IPS-NIHi7 (cell line): ENCODE results near the gene TRIO.

Experiments
- DNase-seq: peaks from one replicate; pipeline ENCODE4 v3.0.0; 2012; ENCODE audit warnings: mixed read lengths; ENCODE audit errors: extremely low spot score

TRIO gene

DNA sequence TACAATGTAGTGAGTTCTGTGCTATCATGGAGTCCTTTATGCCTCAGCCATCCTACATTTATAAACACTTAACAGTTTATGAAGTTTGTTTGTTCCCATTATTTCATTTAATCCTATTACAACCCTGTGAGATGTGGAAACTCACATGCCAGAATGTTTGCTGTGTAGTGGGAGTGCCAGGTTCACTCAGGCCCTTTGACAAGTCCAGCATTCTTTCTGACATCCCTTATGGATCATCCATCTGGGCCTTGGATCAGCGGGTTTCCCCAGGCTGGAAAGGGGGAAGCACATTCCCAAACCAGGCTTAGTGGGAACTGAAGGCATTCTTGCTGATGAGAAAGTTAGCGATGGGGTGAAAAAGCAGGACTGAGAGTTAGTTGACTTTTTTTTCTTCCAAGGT, 310.3 kb downstream of the TRIO start:
- no peak for DNase-seq

DNA sequence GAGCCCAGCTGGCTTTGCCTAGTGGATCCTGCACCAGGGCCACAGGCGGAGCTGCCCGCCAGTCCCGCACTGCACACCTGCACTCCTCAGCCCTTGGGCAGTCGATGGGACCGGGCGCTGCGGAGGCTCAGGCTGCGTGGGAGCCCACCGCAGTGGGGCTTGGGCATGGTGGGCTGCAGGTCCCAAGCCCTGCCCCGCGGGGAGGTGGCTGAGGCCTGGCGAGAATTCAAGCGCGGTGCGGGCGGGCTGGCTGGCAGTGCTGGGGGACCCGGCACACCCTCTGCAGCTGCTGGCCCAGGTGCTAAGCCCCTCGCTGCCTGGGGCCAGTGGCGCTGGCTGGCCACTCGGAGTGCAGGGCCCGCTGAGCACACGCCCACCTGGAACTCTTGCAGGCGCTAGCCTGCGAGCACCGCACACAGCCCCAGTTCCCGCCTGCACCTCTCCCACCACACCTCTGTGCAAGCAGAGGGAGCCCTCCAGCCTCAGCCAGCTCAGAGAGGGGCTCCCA, 312.7 kb downstream of the TRIO start:
- DNase-seq = no peak

DNA sequence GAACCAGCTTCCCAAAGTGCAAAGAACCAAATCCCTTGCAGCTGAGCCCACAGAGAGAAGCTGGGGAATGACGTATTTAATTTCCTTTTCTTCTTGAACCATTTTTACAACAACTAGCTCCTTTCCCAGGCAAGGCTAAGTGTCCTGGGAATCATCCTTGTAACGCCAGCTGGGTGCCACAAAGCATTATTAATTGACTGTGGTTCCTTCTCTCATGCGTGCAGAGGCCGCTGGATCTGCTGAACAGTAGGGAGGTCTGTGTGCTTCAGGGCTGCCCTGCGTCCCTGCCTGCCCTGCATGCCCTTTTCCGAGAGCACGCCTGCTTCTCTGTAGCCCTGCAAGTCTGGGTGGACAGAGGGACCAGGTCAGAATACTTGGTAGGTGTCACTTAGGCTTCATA, 314.3 kb downstream of the TRIO start:
- DNase-seq = no peak

DNA sequence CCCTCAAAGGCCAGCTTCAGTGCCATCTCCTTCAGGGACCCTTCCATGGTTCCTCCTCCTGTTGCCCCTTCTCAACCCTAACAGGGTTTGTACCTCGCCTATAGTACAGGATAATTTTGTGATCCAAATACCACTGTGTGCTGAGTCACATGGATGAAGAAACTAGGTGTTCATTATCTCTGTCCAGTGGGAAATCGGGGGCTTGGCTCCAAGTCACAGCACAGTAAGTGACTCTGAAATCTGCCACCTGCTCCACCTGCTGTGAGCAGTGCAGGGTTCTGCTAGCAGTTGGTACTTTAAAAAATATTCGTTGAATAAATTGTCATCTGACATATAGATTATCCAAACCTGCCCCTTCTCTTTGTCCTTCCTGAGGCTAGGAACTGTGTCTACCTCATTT, 315.3 kb downstream of the TRIO start:
- no peak for DNase-seq

DNA sequence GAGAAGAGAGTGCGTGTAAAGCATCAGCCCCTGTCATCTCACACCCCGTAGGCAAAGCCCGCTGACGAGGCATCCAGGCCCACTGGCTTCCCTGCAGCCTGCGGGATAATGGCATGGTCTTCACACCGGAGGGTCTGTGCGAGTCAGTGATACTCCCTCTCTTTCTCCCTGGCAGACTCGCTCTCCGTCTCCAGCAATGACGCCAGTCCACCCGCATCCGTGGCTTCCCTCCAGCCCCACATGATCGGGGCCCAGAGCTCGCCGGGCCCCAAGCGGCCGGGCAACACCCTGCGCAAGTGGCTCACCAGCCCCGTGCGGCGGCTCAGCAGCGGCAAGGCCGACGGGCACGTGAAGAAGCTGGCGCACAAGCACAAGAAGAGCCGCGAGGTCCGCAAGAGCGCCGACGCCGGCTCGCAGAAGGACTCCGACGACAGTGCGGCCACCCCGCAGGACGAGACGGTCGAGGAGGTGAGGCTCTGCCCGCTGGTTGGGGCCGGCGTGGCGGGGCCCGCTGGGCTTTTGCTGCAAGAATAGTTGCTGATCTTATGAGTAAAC, 317.8 kb downstream of the TRIO start:
- no peak for DNase-seq

DNA sequence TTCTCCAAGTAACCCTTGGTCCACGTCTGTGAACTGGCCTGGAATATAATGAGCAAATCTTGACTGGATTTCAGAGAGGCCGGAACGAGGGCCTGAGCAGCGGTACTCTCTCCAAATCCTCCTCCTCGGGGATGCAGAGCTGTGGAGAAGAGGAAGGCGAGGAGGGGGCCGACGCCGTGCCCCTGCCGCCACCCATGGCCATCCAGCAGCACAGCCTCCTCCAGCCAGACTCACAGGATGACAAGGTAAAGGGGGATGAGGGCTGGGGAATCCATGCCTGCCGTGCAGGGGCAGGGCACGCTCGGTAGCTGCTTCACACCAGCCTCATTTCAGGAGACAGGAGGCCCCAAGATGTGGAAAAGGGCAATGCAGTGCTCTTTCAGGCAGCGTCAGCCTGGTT, 319.5 kb downstream of the TRIO start:
- no peak for DNase-seq

DNA sequence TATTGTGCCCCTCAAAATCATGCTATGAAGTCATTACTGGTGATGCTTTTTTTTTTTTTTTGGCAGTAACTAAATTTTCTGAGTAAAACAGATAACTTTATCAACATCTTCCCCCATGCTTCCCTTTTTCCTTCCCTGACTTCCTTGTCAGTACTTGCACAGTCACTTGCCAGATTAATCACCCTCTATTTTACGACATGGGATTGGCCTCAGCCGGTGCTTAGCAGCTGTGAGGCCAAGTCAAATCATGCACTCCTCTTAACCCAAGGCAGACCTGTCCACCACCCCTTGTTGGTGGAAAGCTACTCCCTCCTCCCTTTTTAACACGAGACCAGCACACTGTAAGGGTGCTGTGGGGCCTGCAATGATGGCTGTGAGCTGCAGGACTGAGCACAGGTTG, 320.5 kb downstream of the TRIO start:
- DNase-seq = no peak

DNA sequence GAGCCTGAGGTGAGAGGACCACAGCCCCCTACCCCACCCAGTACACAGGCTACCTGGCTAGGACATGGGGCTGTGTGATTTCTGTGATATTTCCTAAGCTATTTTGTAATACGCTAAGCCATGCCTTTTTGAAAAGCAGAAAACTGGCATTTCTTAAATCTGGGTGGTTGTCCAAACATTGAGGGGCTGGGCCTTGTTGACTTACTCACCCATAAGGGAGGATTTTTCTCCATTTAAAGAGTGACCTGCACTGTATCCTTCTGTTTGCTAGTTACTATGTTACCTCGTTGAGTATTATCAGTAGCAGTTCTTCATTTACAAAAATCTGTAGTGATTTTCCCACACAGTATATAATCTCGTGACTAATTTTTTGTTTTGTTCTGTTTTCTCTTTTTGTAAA, 321.0 kb downstream of the TRIO start:
- DNase-seq = no peak

DNA sequence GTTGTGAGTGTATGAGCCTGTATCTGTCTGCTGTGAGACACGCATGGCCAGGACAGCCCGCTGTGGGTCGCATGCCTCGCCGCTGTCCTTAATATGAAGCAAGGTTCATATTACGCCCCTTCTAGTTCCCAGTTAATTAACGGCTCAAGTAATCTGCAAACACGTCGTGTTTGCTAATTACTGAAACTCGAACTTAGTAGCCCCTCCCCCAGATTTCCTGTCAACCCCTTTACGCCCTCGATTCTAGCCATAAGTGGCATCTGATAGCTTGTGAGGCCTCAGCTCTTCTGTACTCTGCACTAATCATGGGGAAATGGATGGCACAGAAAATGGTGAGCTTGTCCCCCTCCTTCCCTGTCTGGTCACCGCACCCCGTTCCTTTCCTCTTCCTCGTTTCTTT, 321.5 kb downstream of the TRIO start:
- no peak for DNase-seq

DNA sequence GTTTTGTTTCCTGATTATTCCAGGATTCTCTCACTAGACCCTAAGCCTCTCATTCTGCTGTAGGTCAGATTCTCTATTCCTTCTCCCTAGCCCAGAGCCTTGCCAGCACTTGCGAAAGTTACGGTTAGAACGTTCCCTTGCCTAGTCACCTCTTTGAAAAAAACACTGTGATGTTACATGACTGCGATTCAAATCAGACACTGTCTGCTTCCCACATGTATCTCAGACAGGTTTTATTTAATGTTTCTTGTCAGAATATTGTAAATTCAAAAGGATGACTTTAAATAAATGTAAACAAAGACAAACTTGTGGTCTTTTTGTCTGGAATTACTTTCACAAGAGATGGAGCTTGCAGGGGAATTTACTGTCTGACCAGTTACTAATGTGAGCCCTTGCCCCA, 322.0 kb downstream of the TRIO start:
- no peak for DNase-seq

DNA sequence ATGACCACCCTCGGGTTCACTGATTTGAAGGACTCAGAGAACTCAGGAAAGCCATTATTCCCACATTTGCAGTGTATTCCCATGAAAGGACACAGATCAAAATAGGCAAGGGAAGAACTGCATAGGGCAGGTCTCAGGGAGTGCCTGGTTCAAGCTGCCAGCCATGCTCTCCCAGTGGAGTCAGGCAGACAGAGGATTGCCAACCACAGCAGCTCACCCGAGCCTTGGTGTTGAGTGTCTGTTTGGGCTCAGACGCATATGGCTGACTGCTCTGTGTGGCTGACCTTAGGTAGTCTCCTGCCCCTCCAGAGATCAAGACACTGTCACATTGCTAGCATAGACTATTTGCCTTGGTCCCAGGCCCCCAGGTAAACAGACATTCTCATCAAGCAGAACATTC, 322.6 kb downstream of the TRIO start:
- no peak for DNase-seq

DNA sequence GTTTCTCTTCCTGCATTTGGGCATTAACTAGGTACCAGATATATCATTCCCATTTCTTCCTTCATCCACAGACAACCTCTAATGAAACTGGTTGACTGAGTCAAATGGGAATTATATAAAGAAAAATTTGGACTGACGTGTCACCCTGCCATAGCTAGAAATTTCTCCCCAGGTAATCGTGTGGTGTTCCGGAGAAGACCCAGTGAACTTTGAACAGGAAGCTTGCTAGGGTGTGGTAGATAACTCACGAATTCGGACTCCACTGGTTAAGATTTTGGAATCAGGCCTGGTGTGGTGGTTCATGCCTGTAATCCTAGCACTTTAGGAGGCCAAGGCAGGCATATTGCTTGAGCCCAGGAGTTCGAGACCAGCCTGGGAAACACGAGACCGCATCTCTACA, 324.1 kb downstream of the TRIO start:
- no peak for DNase-seq

DNA sequence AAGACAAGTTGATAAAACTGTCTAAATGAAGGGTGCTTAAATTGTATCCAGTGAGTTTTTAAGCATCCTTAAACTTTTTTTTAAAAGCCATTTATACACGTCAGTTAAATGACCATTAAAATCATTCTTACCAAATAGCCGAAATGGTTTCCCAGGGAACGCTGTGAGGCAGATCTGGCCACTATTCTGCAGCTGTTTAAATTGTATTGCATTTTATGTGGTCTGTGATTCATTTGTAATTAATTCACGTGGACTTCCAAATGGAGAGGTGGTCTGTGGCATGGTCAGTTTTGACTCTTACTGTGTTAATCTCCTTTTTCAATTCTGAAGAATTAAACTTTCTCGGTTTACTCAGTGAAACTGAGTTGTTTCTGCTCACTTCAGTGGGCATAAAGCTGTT, 324.7 kb downstream of the TRIO start:
- no peak for DNase-seq

DNA sequence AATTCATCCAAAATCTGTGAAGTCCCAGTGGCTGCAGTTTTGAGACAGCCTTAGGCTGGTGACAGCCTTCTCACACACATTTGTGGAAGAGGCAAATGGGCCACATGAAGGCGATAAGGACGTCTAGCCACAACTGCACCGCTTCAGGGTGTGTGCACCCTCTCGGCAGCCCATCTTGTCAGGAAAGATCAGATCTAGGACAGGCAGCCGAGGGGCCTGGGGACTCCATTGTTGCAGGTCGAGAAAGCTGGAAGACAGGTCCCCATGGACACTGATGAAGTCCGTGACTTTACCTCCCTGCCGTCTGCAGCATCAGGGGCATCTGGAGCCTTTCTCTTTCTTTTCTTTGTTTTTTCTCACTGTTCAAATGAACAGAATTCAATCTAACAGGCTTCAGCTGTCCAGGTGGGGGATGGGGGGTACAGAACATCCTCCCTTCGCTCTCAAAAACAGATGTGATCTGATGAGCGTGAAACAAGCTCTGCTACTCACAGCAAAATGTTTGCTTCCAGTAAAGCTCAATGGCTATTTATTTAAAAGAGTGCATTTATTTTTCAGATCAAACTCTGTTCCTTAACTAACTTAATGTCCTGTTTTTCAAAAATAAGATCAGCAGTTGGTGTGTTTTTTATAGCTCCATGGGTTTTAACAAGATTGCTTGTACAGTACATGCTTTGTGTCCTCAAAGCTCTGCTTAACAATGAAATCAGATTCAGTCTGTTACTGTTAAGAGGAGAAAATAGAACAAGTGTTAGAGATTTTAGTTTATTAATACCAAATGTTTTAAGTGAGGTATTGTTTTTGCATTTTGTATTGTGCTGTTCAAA, 326.6 kb downstream of the TRIO start:
- no peak for DNase-seq

DNA sequence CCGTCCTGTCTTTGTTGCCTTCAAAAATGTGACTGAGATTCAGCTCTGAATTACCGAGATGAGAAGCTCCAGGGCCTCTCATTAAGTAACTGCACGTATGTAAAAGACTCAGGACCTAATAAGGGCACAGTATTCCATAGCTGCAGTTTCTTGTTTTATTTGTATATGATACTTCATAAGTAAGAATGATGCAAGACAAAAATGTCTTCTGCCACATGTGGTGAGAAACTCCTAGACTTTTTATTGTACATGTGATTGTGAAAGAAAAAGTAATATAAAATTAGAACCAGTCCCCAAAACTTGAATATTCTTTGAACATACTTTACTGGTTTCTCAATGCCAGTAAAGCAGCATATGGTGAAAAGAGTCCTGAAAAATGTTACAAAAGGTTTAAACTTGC, 328.4 kb downstream of the TRIO start:
- no peak for DNase-seq

DNA sequence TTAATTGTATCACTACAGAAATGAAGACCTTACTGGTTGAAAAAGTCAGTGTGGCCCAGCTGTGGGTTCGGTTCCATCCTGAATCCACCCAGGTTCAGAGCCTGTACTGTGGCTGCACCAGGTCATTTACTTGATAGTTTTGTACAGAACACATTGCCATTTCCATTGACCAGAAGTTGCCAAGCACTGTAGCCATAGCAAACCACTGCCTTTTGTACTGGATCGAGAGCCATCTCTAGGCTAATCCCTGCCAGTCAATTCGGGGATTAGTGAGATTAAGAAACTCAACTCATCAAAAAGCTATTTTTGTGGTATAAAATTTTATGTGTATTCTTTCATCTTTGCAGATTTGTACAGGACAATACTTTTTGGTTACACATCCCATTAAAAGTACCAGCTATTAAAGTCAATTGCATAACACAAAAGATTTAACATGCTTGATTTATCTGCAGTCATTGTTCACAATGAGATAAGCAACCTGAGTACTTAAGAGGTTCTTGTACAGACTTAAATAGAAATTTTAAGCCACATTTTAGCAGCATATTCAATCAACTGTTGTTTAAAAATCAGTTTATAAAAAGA, 329.9 kb downstream of the TRIO start:
- DNase-seq = no peak

DNA sequence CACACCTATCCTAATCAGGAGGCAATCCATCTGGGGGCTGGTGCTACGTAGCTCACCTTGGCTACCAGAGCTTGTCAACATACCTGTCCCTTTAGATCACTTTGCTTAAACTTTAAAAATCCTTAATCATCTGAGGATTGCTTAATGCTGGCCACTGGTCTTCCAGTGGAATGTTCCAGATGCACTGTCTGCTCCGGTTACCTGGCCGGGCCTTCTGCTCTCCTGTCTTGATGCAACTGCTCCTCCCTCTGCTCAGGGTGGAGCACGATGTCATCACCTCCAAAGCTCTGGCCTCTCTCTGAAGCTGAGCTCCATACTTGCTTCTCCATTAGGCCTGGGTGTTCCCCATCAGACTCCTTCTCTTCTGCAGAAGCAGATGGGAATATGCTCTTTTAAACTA, 331.9 kb downstream of the TRIO start:
- no peak for DNase-seq

DNA sequence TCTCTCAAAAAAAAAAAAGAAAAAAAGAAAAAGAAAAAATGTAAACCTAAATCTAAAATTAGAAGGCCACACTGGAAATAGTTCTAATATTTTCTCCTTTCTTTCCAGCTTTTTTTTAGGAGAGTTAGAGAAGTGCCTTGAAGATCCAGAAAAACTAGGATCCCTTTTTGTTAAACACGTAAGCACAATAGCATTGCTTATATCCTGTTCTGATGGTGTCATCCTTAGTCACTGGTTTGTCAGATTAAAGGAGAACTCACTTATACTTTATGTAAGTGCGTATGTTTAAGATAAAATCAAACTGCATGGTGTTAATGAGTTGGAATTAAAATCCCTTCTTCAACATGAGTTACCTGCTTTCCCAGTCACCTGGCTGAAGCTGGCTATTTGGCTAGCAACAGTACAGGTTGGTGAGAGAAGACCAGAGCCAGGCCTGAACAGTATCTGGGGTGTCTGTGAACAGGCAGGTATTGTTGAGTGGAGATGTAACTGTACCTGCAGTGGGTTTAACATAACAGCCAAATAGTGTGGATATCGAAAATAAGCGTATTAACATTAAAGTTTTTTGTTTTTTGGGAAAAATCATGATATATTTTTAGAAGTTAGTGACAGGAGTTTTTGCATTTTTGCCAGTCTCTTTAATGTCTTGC, 333.8 kb downstream of the TRIO start:
- DNase-seq = no peak

DNA sequence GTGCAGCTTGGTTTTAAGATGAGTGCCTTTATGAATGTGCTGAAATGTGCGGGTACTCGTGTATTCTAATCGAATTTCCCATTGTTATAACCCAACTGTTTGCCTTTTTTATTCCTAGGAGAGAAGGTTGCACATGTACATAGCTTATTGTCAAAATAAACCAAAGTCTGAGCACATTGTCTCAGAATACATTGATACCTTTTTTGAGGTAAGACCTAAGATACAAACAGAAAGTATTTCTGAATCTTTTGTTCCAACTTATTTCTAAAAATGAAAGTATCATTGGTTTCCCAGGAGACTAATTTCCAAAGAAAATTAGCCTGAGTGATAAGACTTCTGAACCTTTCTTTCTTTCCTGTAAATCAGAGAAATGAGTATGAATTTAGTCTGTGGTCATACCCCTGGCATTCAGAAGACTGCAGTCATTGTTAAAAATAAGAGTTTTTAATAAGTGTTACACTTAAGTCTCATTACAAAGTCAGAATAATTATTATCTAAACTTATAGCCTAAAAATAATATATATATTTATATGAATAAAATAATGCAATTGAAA, 336.1 kb downstream of the TRIO start:
- no peak for DNase-seq

DNA sequence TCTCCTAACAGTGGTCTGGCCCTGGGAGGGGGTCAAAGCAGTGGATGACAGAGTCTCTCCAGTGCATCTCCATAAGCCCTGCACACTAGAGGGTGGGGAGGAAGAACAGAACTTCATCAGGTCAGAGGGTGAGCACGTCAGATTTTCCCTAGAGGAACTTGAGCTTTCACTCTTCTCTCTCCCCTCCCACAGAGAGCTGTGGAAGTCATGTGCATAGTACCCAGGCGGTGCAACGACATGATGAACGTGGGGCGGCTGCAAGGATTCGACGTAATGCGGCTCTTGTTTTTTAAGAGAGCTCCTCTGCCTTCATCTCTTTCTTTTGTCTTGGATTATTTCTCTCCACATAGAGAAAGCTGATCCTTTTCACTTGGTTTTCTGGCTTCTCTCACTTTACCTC, 338.2 kb downstream of the TRIO start:
- DNase-seq = no peak

DNA sequence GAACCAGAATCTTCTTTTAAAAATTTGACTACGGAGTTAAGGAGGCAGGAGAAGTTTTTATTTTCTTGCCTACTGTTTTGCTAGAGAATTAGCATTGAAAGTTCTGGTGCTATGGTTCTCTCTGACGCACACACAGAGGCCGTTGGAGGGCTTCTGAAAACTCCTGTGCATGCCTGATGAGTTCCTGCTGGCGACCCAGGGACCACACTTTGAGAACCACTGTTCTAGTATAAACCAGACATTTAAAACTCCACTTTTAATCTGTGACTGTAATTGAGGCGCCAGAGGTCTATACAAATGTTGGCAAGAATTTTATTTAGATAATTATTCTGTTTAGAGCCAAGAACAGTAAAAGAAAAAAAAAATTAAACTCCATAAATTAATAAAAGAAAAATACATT, 338.9 kb downstream of the TRIO start:
- DNase-seq = no peak

DNA sequence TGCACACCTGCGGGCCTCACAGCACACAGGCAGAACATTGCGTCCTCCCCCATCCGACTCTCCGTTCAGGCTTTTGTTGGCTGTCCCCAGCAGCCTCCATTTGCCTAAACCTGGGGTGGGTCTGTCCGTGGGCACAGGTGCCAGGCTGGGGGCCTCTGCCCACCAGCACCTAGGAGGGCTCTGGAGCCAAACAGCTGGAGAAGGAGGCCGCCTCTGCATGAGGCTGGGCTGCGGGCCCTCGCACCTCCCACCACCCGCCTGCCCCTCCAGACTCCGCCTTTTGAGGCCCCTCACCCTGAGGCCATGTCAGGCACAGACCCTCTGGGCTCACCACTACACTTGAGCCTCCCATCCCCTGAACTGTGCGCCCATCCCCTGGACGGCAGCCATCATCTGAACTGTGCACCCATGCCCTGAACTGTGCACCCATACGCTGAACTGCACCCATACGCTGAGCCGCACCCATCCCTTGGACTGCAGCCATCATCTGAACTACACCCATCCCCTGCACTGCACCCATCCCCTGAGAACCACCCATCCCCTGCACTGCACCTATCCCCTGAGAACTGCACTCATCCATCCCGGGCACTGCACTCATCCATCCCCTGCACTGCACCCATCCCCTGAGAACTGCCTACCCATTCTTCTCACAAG, 340.5 kb downstream of the TRIO start:
- no peak for DNase-seq
